B cell (primary cell): ENCODE data around the gene POMGNT1. TPM values are rescaled to one million over a fixed set of nuclear protein-coding genes. Genes with fewer than 3 reads are reported as not detected.
"Not testable (repeated sequence)": the region's sequence is repeated elsewhere in the genome, so short reads cannot be mapped to it uniquely, and the experiment has no call there.

ENCODE experiments used
- ATAC-seq: fragments of 200-7000 bp; cut with Tn5 transposase; one replicate; pipeline ENCODE4 v1.10.0; 2021; ENCODE audit warnings: low read depth, mild to moderate bottlenecking, moderate number of reproducible peaks, moderate library complexity
- CTCF ChIA-PET: fragments of 350-600 bp; sonication (Branson Sonifier 250); formaldehyde crosslinking; loops from one replicate; lab custom pipeline; 2021; ENCODE audit warnings: antibody characterized with exemption, inconsistent platforms; lab: Charles Lee
- POLR2A ChIA-PET: fragments of 350-600 bp; sonication (Branson Sonifier 250); formaldehyde crosslinking; loops from one replicate; lab custom pipeline; 2021; ENCODE audit warnings: antibody characterized with exemption; lab: Charles Lee
- DNase-seq: peaks from one replicate; pipeline ENCODE4 v3.0.0; 2013
- H2AFZ ChIP-seq: 2 replicates; pipeline ENCODE4 v1.6.1; 2012; ENCODE audit warnings: mild to moderate bottlenecking, low read depth, low read length; ENCODE audit not compliant: insufficient read depth, poor library complexity, severe bottlenecking
- H3K27ac ChIP-seq, 2 donors: 1 replicate in 1 of 2; 2 replicates in 1 of 2; pipeline ENCODE4 v1.5.1; 2012 to 2013; ENCODE audit warnings: low read length in 2 of 2, mild to moderate bottlenecking in 2 of 2, moderate library complexity in 1 of 2
- H3K27me3 ChIP-seq, 4 experiments: fragments of 200-600 bp in 1 of 4; sonication (generic) in 1 of 4; replicated peaks in 1 of 4; 1 replicate in 2 of 4; 2 replicates in 2 of 4; pipeline versions ENCODE4 v1.6.1 to v1.7.0; 2013 to 2016; ENCODE audit warnings: low read length in 3 of 4, mild to moderate bottlenecking in 2 of 4, mixed read lengths in 1 of 4, moderate library complexity in 1 of 4; ENCODE audit not compliant: insufficient read depth in 4 of 4, control insufficient read depth in 3 of 4; ENCODE audit errors: control extremely low read depth in 1 of 4
- H3K36me3 ChIP-seq, 2 experiments: replicated peaks in 1 of 2; 1 replicate in 1 of 2; 2 replicates in 1 of 2; pipeline versions ENCODE4 v1.6.1 to v1.7.1; 2013; ENCODE audit warnings: low read length in 1 of 2; ENCODE audit not compliant: insufficient read depth in 2 of 2, control insufficient read depth in 1 of 2; ENCODE audit errors: control extremely low read depth in 1 of 2, extremely low read depth in 1 of 2
- H3K4me1 ChIP-seq, 2 donors: fragments of 200-600 bp in 1 of 2; sonication (generic) in 1 of 2; 1 replicate in 1 of 2; 2 replicates in 1 of 2; pipeline versions ENCODE4 v1.5.1 to v1.6.1; 2013 to 2017; ENCODE audit warnings: low read length in 2 of 2; ENCODE audit not compliant: control insufficient read depth in 2 of 2, insufficient read depth in 2 of 2
- H3K4me2 ChIP-seq: replicated peaks from 2 replicates; pipeline ENCODE3; 2012; ENCODE audit warnings: mild to moderate bottlenecking, low read depth, low read length; ENCODE audit not compliant: poor library complexity, severe bottlenecking
- H3K4me3 ChIP-seq, 5 experiments: fragments of 200-600 bp in 1 of 5; sonication (generic) in 1 of 5; 1 replicate in 3 of 5; 2 replicates in 2 of 5; pipeline versions ENCODE4 v1.5.1 to v1.7.0; 2011 to 2016; ENCODE audit warnings: low read length in 4 of 5, mild to moderate bottlenecking in 4 of 5, low read depth in 2 of 5, control low read depth in 1 of 5, moderate library complexity in 1 of 5; ENCODE audit not compliant: insufficient read depth in 1 of 5; ENCODE audit errors: control extremely low read depth in 1 of 5, extremely low read depth in 1 of 5
- H3K79me2 ChIP-seq: fragments of 200-600 bp; sonication (generic); one replicate; pipeline ENCODE4 v1.6.0; 2016; ENCODE audit warnings: low read length; ENCODE audit not compliant: control insufficient read depth, insufficient read depth
- H3K9ac ChIP-seq: fragments of 200-600 bp; sonication (generic); 2 replicates; pipeline ENCODE4 v1.6.1; 2017; ENCODE audit warnings: mild to moderate bottlenecking, low read length, moderate library complexity
- H3K9me3 ChIP-seq, 3 donors: one replicate each; pipeline versions ENCODE4 v1.6.1 to v1.7.1; 2013; ENCODE audit warnings: low read length in 2 of 3; ENCODE audit not compliant: control insufficient read depth in 2 of 3, insufficient read depth in 1 of 3; ENCODE audit errors: control extremely low read depth in 1 of 3
- H4K20me1 ChIP-seq: 2 replicates; pipeline ENCODE4 v1.6.0; 2012; ENCODE audit warnings: mild to moderate bottlenecking, low read length; ENCODE audit not compliant: insufficient read depth, control insufficient read depth, poor library complexity, severe bottlenecking
- H3K27ac Mint-ChIP-seq: one replicate; pipeline ENCODE4 v1.8.0; 2021; ENCODE audit warnings: mixed read lengths
- H3K27me3 Mint-ChIP-seq: one replicate; pipeline ENCODE4 v1.8.0; 2021; ENCODE audit warnings: mixed read lengths
- H3K4me1 Mint-ChIP-seq: one replicate; pipeline ENCODE4 v1.8.0; 2021; ENCODE audit warnings: mixed read lengths
- H3K4me3 Mint-ChIP-seq: one replicate; pipeline ENCODE4 v1.8.0; 2021; ENCODE audit warnings: mixed read lengths
- H3K9me3 Mint-ChIP-seq: one replicate; pipeline ENCODE4 v1.8.0; 2022; ENCODE audit warnings: mixed read lengths; ENCODE audit not compliant: insufficient read depth
- EZH2 ChIP-seq: IDR thresholded peaks from 2 replicates; pipeline ENCODE4 v1.6.1; 2012; ENCODE audit warnings: borderline replicate concordance, low read depth, mild to moderate bottlenecking, moderate library complexity, low read length; ENCODE audit not compliant: insufficient read depth, poor library complexity, severe bottlenecking
- WGBS: methylation state at CpG from one replicate; pipeline ENCODE4 v1.1.5; 2013; ENCODE audit warnings: missing lambda C conversion rate; ENCODE audit not compliant: insufficient coverage; 5-methylcytosine and 5-hydroxymethylcytosine counted together
- intact Hi-C: fragments of 100-400 bp; cut with micrococcal nuclease; formaldehyde crosslinking; loops from one replicate; pipeline ENCODE4 v1.10.0; 2022
- polyA plus RNA-seq: library from polyadenylated mRNA; depleted of rRNA; stranded (reverse); fragments of >200 nt; gene quantifications from 2 replicates; pipeline ENCODE4 v1.2.3, GENCODE V29; 2012
- total RNA-seq, 2 donors: library from RNA; stranded (reverse); fragments of 120-200 nt in 1 of 2; gene quantifications; 1 replicate in 1 of 2; 2 replicates in 1 of 2; pipeline versions ENCODE4 v1.2.3 to v1.2.4, GENCODE V29; 2013 to 2022
- TF ChIP-seq, protein P1 (sequence below): fragments of 200-600 bp; IDR thresholded peaks from one replicate; pipeline ENCODE4 v1.8.0; 2022; ENCODE audit warnings: antibody characterized with exemption, mild to moderate bottlenecking

The POMGNT1 gene
- total and polyA plus RNA-seq, 2 donors (not counting 1 experiment from before 2014, with no cell fraction given): 32.6 to 51.0 TPM

GRCh38 chr1:46242918-46243317 is 44.7 kb upstream of the POMGNT1 start:
- Mint-ChIP-seq H3K4me1 (peaks cover 11% of the 10 kb centered on the region), H3K9me3 (no peaks in the 10 kb centered on the region), H3K27ac (no peak overlapping the region), H3K4me3 (no peak overlapping the region), H3K27me3 (no peaks in the 10 kb centered on the region)
- no CpG with 5 or more reads among the region's 1 CpG for WGBS
- Histone ChIP-seq H2AFZ (no peak overlapping the region), H3K4me2 (no peak overlapping the region), H3K9ac (no peak overlapping the region), H3K27ac (no peak overlapping the region), H3K4me1 (peaks cover 9 to 13% of the 10 kb centered on the region in 2 donors), H4K20me1 (no peaks in the 10 kb centered on the region), H3K4me3 (no peak overlapping the region), H3K36me3 (no peaks in the 10 kb centered on the region), H3K9me3 (peaks cover 0 to 1% (median 0%) of the 10 kb centered on the region in 3 donors), H3K27me3 (no peaks in the 10 kb centered on the region), H3K79me2 (no peaks in the 10 kb centered on the region)
- no peak for DNase-seq
- POLR2A ChIA-PET: no interaction called here
- TF ChIP-seq, protein P1, sequence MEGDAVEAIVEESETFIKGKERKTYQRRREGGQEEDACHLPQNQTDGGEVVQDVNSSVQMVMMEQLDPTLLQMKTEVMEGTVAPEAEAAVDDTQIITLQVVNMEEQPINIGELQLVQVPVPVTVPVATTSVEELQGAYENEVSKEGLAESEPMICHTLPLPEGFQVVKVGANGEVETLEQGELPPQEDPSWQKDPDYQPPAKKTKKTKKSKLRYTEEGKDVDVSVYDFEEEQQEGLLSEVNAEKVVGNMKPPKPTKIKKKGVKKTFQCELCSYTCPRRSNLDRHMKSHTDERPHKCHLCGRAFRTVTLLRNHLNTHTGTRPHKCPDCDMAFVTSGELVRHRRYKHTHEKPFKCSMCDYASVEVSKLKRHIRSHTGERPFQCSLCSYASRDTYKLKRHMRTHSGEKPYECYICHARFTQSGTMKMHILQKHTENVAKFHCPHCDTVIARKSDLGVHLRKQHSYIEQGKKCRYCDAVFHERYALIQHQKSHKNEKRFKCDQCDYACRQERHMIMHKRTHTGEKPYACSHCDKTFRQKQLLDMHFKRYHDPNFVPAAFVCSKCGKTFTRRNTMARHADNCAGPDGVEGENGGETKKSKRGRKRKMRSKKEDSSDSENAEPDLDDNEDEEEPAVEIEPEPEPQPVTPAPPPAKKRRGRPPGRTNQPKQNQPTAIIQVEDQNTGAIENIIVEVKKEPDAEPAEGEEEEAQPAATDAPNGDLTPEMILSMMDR: no peak
- TF ChIP-seq EZH2: no peak
- CTCF ChIA-PET: no interaction called here
- no peak for ATAC-seq
- intact Hi-C loops: no loop called here

GRCh38 chr1:46241733-46242132 is 43.5 kb upstream of the POMGNT1 start:
- H3K79me2 ChIP-seq, H3K4me1 Mint-ChIP-seq, H3K9me3 ChIP-seq, CTCF ChIA-PET, H3K4me3 Mint-ChIP-seq, H3K27me3 ChIP-seq, H3K36me3 ChIP-seq, H3K27me3 Mint-ChIP-seq, H4K20me1 ChIP-seq, H3K4me3 ChIP-seq, H3K27ac Mint-ChIP-seq, DNase-seq, H3K9me3 Mint-ChIP-seq, H3K4me2 ChIP-seq, H3K9ac ChIP-seq, POLR2A ChIA-PET, H2AFZ ChIP-seq, ATAC-seq, H3K4me1 ChIP-seq, H3K27ac ChIP-seq, intact Hi-C loops: not testable (repeated sequence)
- 20% methylated on average over 1 of the region's 38 CpGs for WGBS

DNA sequence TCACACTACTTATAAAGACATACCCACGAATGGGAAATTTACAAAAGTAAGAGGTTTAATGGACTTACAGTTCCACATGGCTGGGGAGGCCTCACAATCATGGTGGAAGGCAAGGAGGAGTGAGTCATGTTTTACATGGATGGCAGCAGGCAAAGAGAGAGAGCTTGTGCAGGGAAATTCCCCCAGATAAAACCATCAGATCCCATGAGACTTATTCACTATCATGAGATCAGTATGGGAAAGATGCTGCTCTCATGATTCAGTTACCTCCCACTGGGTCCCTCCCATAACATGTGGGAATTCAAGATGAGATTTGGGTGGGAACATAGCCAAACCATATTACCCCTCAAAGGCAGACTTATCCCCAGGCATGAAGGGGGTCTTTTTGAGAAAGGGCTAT is 40.6 kb upstream of the POMGNT1 start:
- H3K79me2 ChIP-seq, H4K20me1 ChIP-seq, H3K27me3 ChIP-seq, ATAC-seq, H3K4me3 ChIP-seq, H3K4me1 ChIP-seq, H3K27ac ChIP-seq, H3K9me3 Mint-ChIP-seq, H3K9ac ChIP-seq, H3K36me3 ChIP-seq, H3K4me1 Mint-ChIP-seq, H3K4me3 Mint-ChIP-seq, intact Hi-C loops, DNase-seq, H2AFZ ChIP-seq, H3K27me3 Mint-ChIP-seq, POLR2A ChIA-PET, H3K27ac Mint-ChIP-seq, H3K4me2 ChIP-seq, CTCF ChIA-PET: not testable (repeated sequence)
- no CpG with 5 or more reads among the region's 1 CpG for WGBS
- peaks cover 0 to 12% (median 5%) of the 10 kb centered on the region in 3 donors for H3K9me3 ChIP-seq
